Medulla oblongata (tissue), 1 donor: ENCODE data around the gene PDZRN3.

Source experiments
- DNase-seq: peaks from one replicate; pipeline ENCODE4 v3.0.0-alpha.2; 2015; ENCODE audit errors: extremely low spot score

Gene PDZRN3

GRCh38 chr3:73556520-73557372, 68.0 kb downstream of the PDZRN3 start:
- no peak for DNase-seq

DNA sequence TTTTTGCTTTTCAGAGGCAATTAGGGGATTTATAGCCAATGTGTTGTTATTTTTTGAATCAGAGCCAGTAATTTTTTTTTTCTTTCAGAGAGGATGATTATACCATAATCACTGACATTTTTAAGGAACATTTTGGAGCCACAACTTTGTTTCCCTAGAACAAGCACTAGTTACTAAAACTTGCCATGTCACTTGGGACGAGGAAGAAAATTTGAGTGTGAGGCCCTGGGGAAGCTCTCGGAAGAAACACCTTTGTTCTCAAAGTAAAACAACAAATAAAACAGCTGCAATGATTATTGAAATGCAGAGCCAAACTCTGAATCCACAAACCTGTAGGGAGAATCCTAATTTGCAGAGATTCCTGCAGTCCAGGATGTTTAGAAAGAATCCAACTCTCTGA, 69.7 kb downstream of the PDZRN3 start:
- no peak for DNase-seq

GRCh38 chr3:73552700-73553099, 72.0 kb downstream of the PDZRN3 start:
- DNase-seq, result no peak

- no peak for DNase-seq
These were observed 74.7 kb downstream of the PDZRN3 start for GRCh38 chr3:73550032-73550431.

GRCh38 chr3:73549051-73549600, 75.6 kb downstream of the PDZRN3 start:
- DNase-seq, result no peak

- no peak for DNase-seq
These were observed 76.3 kb downstream of the PDZRN3 start for GRCh38 chr3:73548436-73548835.

- peak; percentile 54 for DNase-seq
These were observed 77.1 kb downstream of the PDZRN3 start for GRCh38 chr3:73547427-73548248.

- no peak for DNase-seq
These were observed 77.8 kb downstream of the PDZRN3 start for GRCh38 chr3:73546961-73547360.

- no peak for DNase-seq
These were observed 81.3 kb downstream of the PDZRN3 start for GRCh38 chr3:73543412-73543811.

DNA sequence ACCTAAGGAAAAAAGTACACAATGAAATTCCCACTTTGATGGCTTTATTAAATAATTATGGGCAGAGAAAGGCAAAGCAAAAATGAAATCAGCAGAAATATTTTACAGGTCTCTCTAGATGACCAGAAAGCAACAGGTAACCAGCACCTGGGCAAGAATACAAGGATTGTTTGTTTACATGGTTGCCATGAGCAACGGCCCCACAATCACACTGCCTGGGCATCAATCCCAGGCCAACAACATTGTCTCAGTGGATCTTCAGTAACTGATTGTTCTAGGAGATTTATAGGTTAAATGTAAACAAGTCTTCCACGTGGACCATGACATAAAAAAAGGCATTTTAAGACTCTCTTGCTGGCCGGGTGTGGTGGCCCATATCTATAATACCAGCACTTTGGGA, 82.6 kb downstream of the PDZRN3 start:
- no peak for DNase-seq

DNA sequence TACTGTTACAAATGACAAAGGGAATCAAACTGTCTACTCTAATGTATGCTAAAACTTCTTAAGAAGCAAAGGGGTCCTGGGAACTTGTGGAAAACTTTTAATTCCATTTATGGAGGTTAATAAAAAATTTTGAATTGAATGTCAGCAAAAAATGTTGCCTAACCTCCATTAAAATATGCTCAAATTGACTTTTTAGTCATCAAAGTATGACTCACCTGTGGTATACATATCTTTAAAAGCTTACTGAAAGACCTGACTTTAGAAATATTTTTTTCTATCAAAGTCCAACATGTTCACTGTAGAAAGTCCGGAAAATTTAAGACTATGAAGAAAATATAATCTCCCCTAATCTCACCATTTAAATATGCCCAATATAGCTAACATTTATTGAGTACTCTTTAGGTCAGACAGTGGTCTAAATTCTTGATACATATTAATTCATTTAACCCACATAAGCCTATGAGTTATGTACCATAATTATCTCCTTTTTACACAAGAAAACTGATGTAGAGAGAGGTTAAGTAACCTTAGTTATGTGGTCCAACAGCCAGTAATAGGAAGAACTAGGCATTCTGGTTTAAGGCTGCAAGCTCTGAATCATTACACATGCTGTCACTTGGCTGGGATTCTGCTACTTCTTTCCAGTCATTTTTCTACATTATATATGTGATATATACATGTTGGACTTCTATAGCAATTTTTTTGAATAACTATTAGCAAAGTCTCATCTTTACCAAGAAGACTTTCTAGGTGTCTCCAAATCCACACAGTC, 83.6 kb downstream of the PDZRN3 start:
- no peak for DNase-seq

- DNase-seq, result no peak
These were observed 86.3 kb downstream of the PDZRN3 start for GRCh38 chr3:73538486-73538885.

DNA sequence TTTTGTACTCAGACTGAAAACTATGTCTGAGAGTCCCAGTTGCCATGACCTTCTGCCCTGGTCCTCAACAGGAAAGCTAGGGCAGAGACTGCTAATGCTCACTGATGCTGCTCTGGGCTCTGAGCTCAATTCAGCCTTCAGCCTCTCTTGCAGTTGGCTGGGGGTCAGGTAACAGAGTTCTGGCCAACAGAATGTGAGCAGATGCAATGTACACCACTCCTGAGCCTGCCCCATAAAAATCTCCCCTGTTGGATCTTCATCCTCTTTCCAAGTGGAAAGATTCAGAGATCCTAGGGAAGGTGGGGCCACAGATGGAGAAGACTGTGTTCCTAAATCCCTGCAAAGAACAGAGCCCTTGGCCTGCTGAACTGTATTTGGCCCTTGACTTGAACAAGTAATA, 87.8 kb downstream of the PDZRN3 start:
- DNase-seq, result no peak

- DNase-seq, result no peak
These were observed 88.3 kb downstream of the PDZRN3 start for GRCh38 chr3:73536336-73536895.

GRCh38 chr3:73535931-73536330, 88.8 kb downstream of the PDZRN3 start:
- DNase-seq, result no peak

GRCh38 chr3:73535137-73535536, 89.6 kb downstream of the PDZRN3 start:
- no peak for DNase-seq

DNA sequence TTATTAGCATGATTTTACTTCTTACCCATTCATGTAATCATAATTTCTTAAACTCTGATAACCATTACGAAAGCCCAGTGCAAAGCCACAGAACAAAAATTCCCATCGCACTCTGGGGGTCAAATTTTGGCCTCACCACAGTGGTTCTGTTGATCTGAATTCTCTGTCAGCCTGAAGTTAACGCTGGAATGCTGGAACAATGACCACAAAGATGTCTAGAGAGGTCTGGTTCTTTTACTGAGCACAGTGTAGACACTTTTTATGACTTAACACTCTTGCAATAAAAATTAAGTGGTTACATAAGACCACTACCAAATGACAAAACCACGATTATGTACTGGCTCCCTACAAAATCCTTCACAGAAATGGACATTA, 94.7 kb downstream of the PDZRN3 start:
- no peak for DNase-seq

DNA sequence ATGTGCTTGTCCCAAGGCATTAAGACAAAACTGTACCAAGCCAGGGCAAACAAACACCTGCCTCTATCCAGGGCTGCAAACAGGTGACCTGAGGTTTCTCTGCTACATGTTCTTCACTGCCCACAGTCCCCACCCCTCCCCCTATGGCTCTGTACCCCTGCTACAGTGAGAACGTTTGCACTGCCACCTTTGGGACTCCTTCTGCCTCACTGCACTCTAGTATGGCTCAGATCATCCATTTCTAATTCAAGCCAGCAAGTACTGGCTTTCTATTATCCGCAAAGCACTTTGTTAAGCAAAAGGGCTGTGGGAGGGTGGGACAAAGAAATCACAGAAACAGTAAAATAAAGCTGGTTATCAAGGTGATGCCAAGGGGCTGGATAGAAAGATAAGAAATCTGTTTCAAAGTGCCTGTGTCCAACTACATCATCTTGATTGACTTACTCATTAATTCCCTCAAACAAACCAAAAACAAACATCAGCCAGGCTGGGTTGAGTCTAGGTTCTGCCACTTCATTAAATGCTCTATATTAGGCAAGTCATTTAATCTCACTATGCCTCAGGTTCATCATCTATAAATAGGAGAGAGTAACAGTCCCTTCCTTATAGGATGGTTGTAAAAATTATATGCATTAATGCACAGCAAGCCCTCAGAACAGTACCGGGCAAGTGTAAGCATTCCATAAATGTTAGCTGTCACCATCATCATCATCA, 95.3 kb downstream of the PDZRN3 start:
- no peak for DNase-seq

- no peak for DNase-seq
These were observed 99.2 kb downstream of the PDZRN3 start for GRCh38 chr3:73525591-73525990.

DNA sequence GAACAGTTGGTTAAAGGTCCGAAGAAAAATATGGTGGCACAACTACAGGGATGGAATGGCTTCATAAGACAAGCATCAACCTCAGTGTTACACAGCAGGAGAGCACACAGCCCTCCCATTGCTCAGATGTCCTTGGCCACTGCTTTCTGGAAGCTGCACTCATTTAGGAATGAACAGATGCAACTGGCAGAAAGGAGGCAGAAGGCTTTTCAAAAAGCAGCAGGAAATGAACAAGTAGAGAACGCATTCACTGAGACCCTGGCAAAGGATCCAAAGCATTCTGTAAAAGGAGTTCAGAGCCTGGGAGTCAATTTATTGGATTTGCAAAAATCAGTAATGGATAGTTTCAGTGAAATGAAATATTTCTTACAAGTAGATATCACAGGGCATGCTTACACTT, 101.1 kb downstream of the PDZRN3 start:
- DNase-seq, result peak; percentile 40

DNA sequence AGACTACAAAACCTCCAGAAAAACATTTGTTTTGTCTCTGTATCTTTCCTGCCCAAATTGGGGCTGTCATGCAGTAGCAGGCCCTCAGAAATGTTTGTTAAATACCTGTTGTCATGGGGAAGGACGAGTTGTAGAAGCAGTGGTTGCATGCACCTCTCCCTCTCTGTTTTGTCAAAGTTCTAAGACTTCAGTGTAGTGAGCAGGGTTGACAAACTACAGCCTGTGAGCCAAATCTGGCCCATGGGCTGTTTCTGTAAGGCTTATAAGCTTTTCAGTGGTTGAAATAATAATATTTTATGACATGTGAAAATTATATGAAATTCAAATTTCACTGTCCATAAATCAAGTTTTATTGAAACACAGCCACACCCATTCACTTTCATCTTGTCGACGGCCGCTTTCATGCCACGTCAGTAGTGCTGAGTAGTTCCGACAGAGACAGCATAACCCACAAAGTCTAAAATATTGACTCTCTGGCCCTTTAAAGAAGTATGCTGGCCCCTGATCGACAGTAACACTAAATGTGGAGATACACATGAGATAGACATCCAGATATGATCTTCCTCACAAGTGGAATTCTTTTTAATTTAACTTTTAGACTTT, 102.9 kb downstream of the PDZRN3 start:
- DNase-seq, result no peak
